IMR-90 (cell line): ENCODE data around the gene EXOSC9. TPM values are rescaled to one million over a fixed set of nuclear protein-coding genes. Genes with fewer than 3 reads are reported as not detected.

Source experiments
- ATAC-seq: fragments of 200-7000 bp; cut with Tn5 transposase; 2 replicates; pipeline ENCODE4 v1.9.1; 2020; ENCODE audit warnings: low read depth, mild to moderate bottlenecking, moderate library complexity
- BruUV-seq: library from RNA; stranded (reverse); fragments of 400-500 nt; replicated peaks from 2 replicates; lab custom pipeline; 2021; lab: Mats Ljungman, UMichigan
- CTCF ChIA-PET: fragments of 300-600 bp; formaldehyde crosslinking; extraction: SDS; loops from one replicate; lab custom pipeline; 2021; ENCODE audit warnings: antibody characterized with exemption; lab: Yijun Ruan, JAX
- POLR2A ChIA-PET: fragments of 300-600 bp; sonication (Branson Sonifier 250); formaldehyde crosslinking; loops from one replicate; lab custom pipeline; 2022; ENCODE audit warnings: antibody characterized with exemption; ENCODE audit not compliant: unreplicated experiment; lab: Charles Lee
- DNase-seq: peaks from one replicate; pipeline ENCODE4 v3.0.0; 2013
- H2AFZ ChIP-seq: replicated peaks from 2 replicates; pipeline ENCODE3; 2013; ENCODE audit warnings: low read length, mild to moderate bottlenecking; ENCODE audit not compliant: poor library complexity
- H2AK5ac ChIP-seq: 2 replicates; pipeline ENCODE4 v1.6.1; 2013; ENCODE audit warnings: low read depth, low read length, inconsistent platforms
- H2AK9ac ChIP-seq: replicated peaks from 2 replicates; pipeline ENCODE3; 2013; ENCODE audit warnings: mild to moderate bottlenecking, low read depth, low read length, moderate library complexity; ENCODE audit not compliant: poor library complexity
- H2BK120ac ChIP-seq: 2 replicates; pipeline ENCODE4 v1.6.1; 2013; ENCODE audit warnings: low read depth, low read length, inconsistent platforms
- H2BK15ac ChIP-seq: 3 replicates; pipeline ENCODE4 v1.6.1; 2013; ENCODE audit warnings: low read depth, low read length, inconsistent platforms
- H2BK20ac ChIP-seq: 2 replicates; pipeline ENCODE4 v1.6.1; 2013; ENCODE audit warnings: low read depth, mild to moderate bottlenecking, inconsistent platforms, low read length, moderate library complexity
- H2BK5ac ChIP-seq: 2 replicates; pipeline ENCODE4 v1.6.1; 2013; ENCODE audit warnings: mild to moderate bottlenecking, low read depth, low read length, inconsistent platforms; ENCODE audit not compliant: poor library complexity, severe bottlenecking
- H3K14ac ChIP-seq: replicated peaks from 2 replicates; pipeline ENCODE4 v1.6.1; 2013; ENCODE audit warnings: low read depth, low read length, inconsistent platforms
- H3K18ac ChIP-seq: 2 replicates; pipeline ENCODE4 v1.6.1; 2013; ENCODE audit warnings: low read depth, low read length, control low read depth
- H3K23ac ChIP-seq: 2 replicates; pipeline ENCODE4 v1.6.1; 2013; ENCODE audit warnings: low read depth, low read length, inconsistent platforms
- H3K27ac ChIP-seq: 2 replicates; pipeline ENCODE4 v1.5.1; 2013; ENCODE audit warnings: mild to moderate bottlenecking, control low read depth, low read length; ENCODE audit not compliant: insufficient read depth
- H3K27me3 ChIP-seq: 2 replicates; pipeline ENCODE4 v1.6.1; 2013; ENCODE audit warnings: low read length; ENCODE audit not compliant: control insufficient read depth, insufficient read depth
- H3K36me3 ChIP-seq: 2 replicates; pipeline ENCODE4 v1.6.1; 2013; ENCODE audit warnings: low read length, mixed read lengths; ENCODE audit not compliant: control insufficient read depth, insufficient read depth
- H3K4ac ChIP-seq: 2 replicates; pipeline ENCODE4 v1.6.1; 2013; ENCODE audit warnings: low read depth, low read length, inconsistent platforms
- H3K4me1 ChIP-seq: 2 replicates; pipeline ENCODE4 v1.6.1; 2013; ENCODE audit warnings: low read length, mixed read lengths; ENCODE audit not compliant: control insufficient read depth, insufficient read depth
- H3K4me2 ChIP-seq: 2 replicates; pipeline ENCODE4 v1.6.1; 2013; ENCODE audit warnings: low read depth, mild to moderate bottlenecking, control low read depth, low read length, moderate library complexity
- H3K4me3 ChIP-seq: 2 replicates; pipeline ENCODE4 v1.5.1; 2013; ENCODE audit warnings: low read depth, mild to moderate bottlenecking, control low read depth, low read length, moderate library complexity; ENCODE audit not compliant: insufficient read depth
- H3K56ac ChIP-seq: 2 replicates; pipeline ENCODE4 v1.6.1; 2013; ENCODE audit warnings: low read length, inconsistent platforms; ENCODE audit not compliant: insufficient read depth; ENCODE audit errors: extremely low read depth
- H3K79me1 ChIP-seq, 2 experiments: 2 replicates each; pipeline ENCODE4 v1.6.1; 2013; ENCODE audit warnings: low read length in 2 of 2, inconsistent platforms in 1 of 2, low read depth in 1 of 2
- H3K9ac ChIP-seq: 2 replicates; pipeline ENCODE4 v1.6.1; 2013; ENCODE audit warnings: low read depth, low read length, control low read depth
- H3K9me1 ChIP-seq: 2 replicates; pipeline ENCODE4 v1.6.1; 2013; ENCODE audit warnings: low read length, inconsistent platforms; ENCODE audit not compliant: insufficient read depth
- H3K9me3 ChIP-seq: 2 replicates; pipeline ENCODE4 v1.6.1; 2013; ENCODE audit warnings: low read length; ENCODE audit not compliant: control insufficient read depth, insufficient read depth
- H4K20me1 ChIP-seq: 2 replicates; pipeline ENCODE4 v1.6.1; 2013; ENCODE audit warnings: low read length, inconsistent platforms; ENCODE audit not compliant: insufficient read depth
- H4K5ac ChIP-seq: 2 replicates; pipeline ENCODE4 v1.6.1; 2013; ENCODE audit warnings: mild to moderate bottlenecking, low read depth, low read length, control low read depth
- H4K8ac ChIP-seq, 2 experiments: 2 replicates each; pipeline ENCODE4 v1.6.1; 2013; ENCODE audit warnings: low read depth in 2 of 2, low read length in 2 of 2, control low read depth in 1 of 2, inconsistent platforms in 1 of 2
- H4K91ac ChIP-seq: 2 replicates; pipeline ENCODE4 v1.6.1; 2013; ENCODE audit warnings: low read depth, low read length, inconsistent platforms; ENCODE audit not compliant: insufficient read depth
- BHLHE40 ChIP-seq: fragments of 150-350 bp; IDR thresholded peaks from 2 replicates; pipeline ENCODE4 v1.6.1; 2016; ENCODE audit warnings: mild to moderate bottlenecking, low read depth, low read length
- CEBPB ChIP-seq: IDR thresholded peaks from 2 replicates; pipeline ENCODE4 v1.6.1; 2012; ENCODE audit warnings: low read depth, low read length, improper control_type of control experiment
- CHD1 ChIP-seq: IDR thresholded peaks from 2 replicates; pipeline ENCODE4 v1.6.1; 2012; ENCODE audit warnings: low read depth, low read length, improper control_type of control experiment
- MAFK ChIP-seq: IDR thresholded peaks from 2 replicates; pipeline ENCODE4 v1.6.1; 2012; ENCODE audit warnings: low read depth, low read length, improper control_type of control experiment
- MAZ ChIP-seq: IDR thresholded peaks from 2 replicates; pipeline ENCODE4 v1.6.1; 2012; ENCODE audit warnings: low read depth, mild to moderate bottlenecking, low read length, improper control_type of control experiment, moderate library complexity, borderline replicate concordance
- MXI1 ChIP-seq: IDR thresholded peaks from 2 replicates; pipeline ENCODE4 v1.6.1; 2012; ENCODE audit warnings: low read depth, mild to moderate bottlenecking, low read length, moderate library complexity, borderline replicate concordance
- NFE2L2 ChIP-seq: fragments of 150-350 bp; IDR thresholded peaks from 2 replicates; pipeline ENCODE4 v1.6.1; 2016; ENCODE audit warnings: low read depth, mild to moderate bottlenecking, low read length
- POLR2A ChIP-seq: IDR thresholded peaks from 2 replicates; pipeline ENCODE4 v1.6.1; 2012; ENCODE audit warnings: mild to moderate bottlenecking, low read depth, low read length
- RCOR1 ChIP-seq: IDR thresholded peaks from 2 replicates; pipeline ENCODE4 v1.6.1; 2012; ENCODE audit warnings: mild to moderate bottlenecking, low read length, improper control_type of control experiment; ENCODE audit not compliant: insufficient replicate concordance
- RFX5 ChIP-seq: IDR thresholded peaks from 2 replicates; pipeline ENCODE4 v1.8.0; 2012; ENCODE audit warnings: low read depth, mild to moderate bottlenecking, low read length, moderate library complexity
- SMC3 ChIP-seq: fragments of 150-350 bp; IDR thresholded peaks from 2 replicates; pipeline ENCODE4 v1.6.1; 2016; ENCODE audit warnings: low read depth, mild to moderate bottlenecking, antibody characterized with exemption, low read length, moderate library complexity
- WGBS, 2 experiments: methylation state at CpG; one replicate each; pipeline versions ENCODE4 v1.1.5 to v1.1.7; 2013; ENCODE audit warnings: missing lambda C conversion rate in 2 of 2; ENCODE audit not compliant: insufficient read length in 1 of 2; ENCODE audit errors: extremely low coverage in 2 of 2; 5-methylcytosine and 5-hydroxymethylcytosine counted together
- dilution Hi-C: fragments of 300-500 bp; cut with HindIII; formaldehyde crosslinking; loops from one replicate; pipeline ENCODE4 v1.14.3; 2018; ENCODE audit warnings: low sequenced_read_pairs; ENCODE audit not compliant: unreplicated experiment
- in situ Hi-C: fragments of 300-500 bp; cut with MboI; formaldehyde crosslinking; loops from 3 replicates; pipeline ENCODE4 v1.14.3; 2019; ENCODE audit warnings: low sequenced_read_pairs, inconsistent platforms, mixed read lengths
- intact Hi-C: fragments of 100-400 bp; cut with micrococcal nuclease; formaldehyde crosslinking; loops from 2 replicates; pipeline ENCODE4 v1.10.0; 2022
- polyA plus RNA-seq, 3 experiments: library from polyadenylated mRNA; depleted of rRNA; stranded (reverse); fragments of >200 nt; gene quantifications; 2 replicates each; pipeline ENCODE4 v1.2.3, GENCODE V29; 2012; ENCODE audit warnings: low replicate concordance in 1 of 3
- total RNA-seq: library from RNA; depleted of rRNA; stranded (reverse); fragments of >200 nt; gene quantifications from 2 replicates; pipeline ENCODE4 v1.2.3, GENCODE V29; 2012
- TF ChIP-seq, protein P1 (sequence below): fragments of 150-350 bp; IDR thresholded peaks from 2 replicates; pipeline ENCODE4 v1.6.1; 2017; ENCODE audit warnings: mild to moderate bottlenecking, antibody characterized with exemption, low read length, low read depth
- TF ChIP-seq, protein P2 (sequence below): conservative IDR thresholded peaks from 2 replicates; pipeline ENCODE4 v1.5.1; 2012; ENCODE audit warnings: mild to moderate bottlenecking, low read depth, low read length, improper control_type of control experiment

EXOSC9 gene
- total and polyA plus RNA-seq, 2 of the 4 experiments (the other 2 are of a cell fraction) = 34.7 to 47.5 TPM

- Histone ChIP-seq H3K23ac (no peak overlapping the region), H4K5ac (no peak overlapping the region), H2BK15ac (peak overlapping the region; percentile 75; the same call in 2 of the 3 replicates), H3K4me2 (no peak overlapping the region), H3K4ac (peak overlapping the region; percentile 75; the same call in 1 of the 2 replicates), H3K4me3 (no peak overlapping the region), H3K18ac (peak overlapping the region; percentile 58; the same call in 1 of the 2 replicates), H2BK120ac (peak overlapping the region; percentile 87), H3K9ac (no peak overlapping the region), H2BK20ac (peak overlapping the region; percentile 72), H2AK9ac (no peak overlapping the region), H2AK5ac (no peak overlapping the region), H3K36me3 (no peaks in the 10 kb centered on the region), H2AFZ (no peak overlapping the region), H3K56ac (no peak overlapping the region), H3K14ac (no peak overlapping the region), H4K8ac (no peak overlapping the region), H3K27ac (no peak overlapping the region), H3K79me1 (peaks cover 0 to 15% of the 10 kb centered on the region in 2 experiments; a peak in 2 of 4 replicates), H3K4me1 (peaks cover 10% of the 10 kb centered on the region), H3K9me1 (peaks cover 12% of the 10 kb centered on the region), H2BK5ac (peak overlapping the region; percentile 78), H3K27me3 (no peaks in the 10 kb centered on the region), H4K20me1 (no peaks in the 10 kb centered on the region), H4K91ac (no peak overlapping the region), H3K9me3 (peaks cover 3% of the 10 kb centered on the region; the same call in 1 of the 2 replicates)
- TF ChIP-seq CEBPB = no peak
- no peak for TF ChIP-seq POLR2A
- no peak for TF ChIP-seq SMC3
- TF ChIP-seq NFE2L2 = no peak
- no peak for TF ChIP-seq RCOR1
- no peak for TF ChIP-seq MAFK
- no peak for TF ChIP-seq MXI1
- TF ChIP-seq, protein P1, sequence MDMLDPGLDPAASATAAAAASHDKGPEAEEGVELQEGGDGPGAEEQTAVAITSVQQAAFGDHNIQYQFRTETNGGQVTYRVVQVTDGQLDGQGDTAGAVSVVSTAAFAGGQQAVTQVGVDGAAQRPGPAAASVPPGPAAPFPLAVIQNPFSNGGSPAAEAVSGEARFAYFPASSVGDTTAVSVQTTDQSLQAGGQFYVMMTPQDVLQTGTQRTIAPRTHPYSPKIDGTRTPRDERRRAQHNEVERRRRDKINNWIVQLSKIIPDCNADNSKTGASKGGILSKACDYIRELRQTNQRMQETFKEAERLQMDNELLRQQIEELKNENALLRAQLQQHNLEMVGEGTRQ = no peak
- no peak for TF ChIP-seq BHLHE40
- no peak for TF ChIP-seq RFX5
- TF ChIP-seq CHD1 = no peak
- TF ChIP-seq MAZ = no peak
- TF ChIP-seq, protein P2, sequence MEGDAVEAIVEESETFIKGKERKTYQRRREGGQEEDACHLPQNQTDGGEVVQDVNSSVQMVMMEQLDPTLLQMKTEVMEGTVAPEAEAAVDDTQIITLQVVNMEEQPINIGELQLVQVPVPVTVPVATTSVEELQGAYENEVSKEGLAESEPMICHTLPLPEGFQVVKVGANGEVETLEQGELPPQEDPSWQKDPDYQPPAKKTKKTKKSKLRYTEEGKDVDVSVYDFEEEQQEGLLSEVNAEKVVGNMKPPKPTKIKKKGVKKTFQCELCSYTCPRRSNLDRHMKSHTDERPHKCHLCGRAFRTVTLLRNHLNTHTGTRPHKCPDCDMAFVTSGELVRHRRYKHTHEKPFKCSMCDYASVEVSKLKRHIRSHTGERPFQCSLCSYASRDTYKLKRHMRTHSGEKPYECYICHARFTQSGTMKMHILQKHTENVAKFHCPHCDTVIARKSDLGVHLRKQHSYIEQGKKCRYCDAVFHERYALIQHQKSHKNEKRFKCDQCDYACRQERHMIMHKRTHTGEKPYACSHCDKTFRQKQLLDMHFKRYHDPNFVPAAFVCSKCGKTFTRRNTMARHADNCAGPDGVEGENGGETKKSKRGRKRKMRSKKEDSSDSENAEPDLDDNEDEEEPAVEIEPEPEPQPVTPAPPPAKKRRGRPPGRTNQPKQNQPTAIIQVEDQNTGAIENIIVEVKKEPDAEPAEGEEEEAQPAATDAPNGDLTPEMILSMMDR = no peak
- no TSS peak for BruUV-seq
- POLR2A ChIA-PET = no interaction called here
- in situ Hi-C loops = no loop called here
- 100% methylated on average over 1 of the region's 1 CpG; no CpG with 5 or more reads in 1 of the 2 experiments for WGBS, 2 experiments
- no peak for ATAC-seq
- intact Hi-C loops = no loop called here
- DNase-seq = no peak
- dilution Hi-C loops = no loop called here
- CTCF ChIA-PET = no interaction called here
Observed at GRCh38 chr4:121783210-121783609, 17.9 kb upstream of the EXOSC9 start.
